Measurements from ENCODE around the gene ACTN3.

GRCh38 chr11:66595245-66595904 is 48.7 kb downstream of the ACTN3 start:
- TF ChIP-seq CTCF (conservative IDR thresholded peaks at IDR 0.05 in 1 of 2, IDR thresholded peaks at IDR 0.05 in 1 of 2; ENCODE audit: low read depth in 1 of 2, low read length in 2 of 2) (no peak), EZH2 (IDR thresholded peaks at IDR 0.05; ENCODE audit: low read length, missing control alignments) (no peak)

Measured in fibroblast of lung (primary cell).